ENCODE measurements around the gene FIGLA. TPM values are rescaled to one million over a fixed set of nuclear protein-coding genes. Genes with fewer than 3 reads are reported as not detected.

Gene FIGLA
- total and polyA plus RNA-seq, 11 donors: not detected

- ATAC-seq: no peak
Measured at GRCh38 chr2:70831861-70832260, 41.4 kb upstream of the FIGLA start.

GRCh38 chr2:70830366-70830765 lies 39.9 kb upstream of the FIGLA start:
- ATAC-seq (peak in 2 of 4 donors; percentile 24 to 54), DNase-seq (no peak)

More at GRCh38 chr2:70831861-70832260, 41.4 kb upstream of the FIGLA start:
- Histone ChIP-seq H3K27me3 (peaks cover 0 to 6% (median 0%) of the 10 kb centered on the region in 9 donors), H3K9me3 (no peaks in the 10 kb centered on the region), H3K27ac (no peak overlapping the region), H3K4me3 (no peak overlapping the region), H3K36me3 (no peaks in the 10 kb centered on the region), H3K4me1 (peaks cover 0 to 42% (median 11%) of the 10 kb centered on the region in 12 donors)
- intact Hi-C loops (cut with DNase I): no loop called here
- 60 to 77% (median 68%) methylated on average over 6 of the region's 6 CpGs for WGBS, 4 donors
- no peak for TF ChIP-seq POLR2A (IDR thresholded peaks at IDR 0.05)
- no peak for TF ChIP-seq CTCF (IDR thresholded peaks at IDR 0.05)
- no peak for DNase-seq

GRCh38 chr2:70829916-70830315 lies 39.5 kb upstream of the FIGLA start:
- DNase-seq: no peak
- TF ChIP-seq POLR2A (IDR thresholded peaks at IDR 0.05): no peak
- TF ChIP-seq CTCF (IDR thresholded peaks at IDR 0.05): no peak
- ATAC-seq: peak in 1 of 4 donors; percentile 15
- WGBS, 4 donors: 58 to 70% (median 61%) methylated on average over 1 of the region's 1 CpG
- peak overlapping the region in 1 of 12 donors; percentile 13 for H3K27ac ChIP-seq
- H3K4me1 ChIP-seq: peaks cover 0 to 48% (median 11%) of the 10 kb centered on the region in 12 donors
- H3K9me3 ChIP-seq: no peaks in the 10 kb centered on the region
- intact Hi-C loops (cut with DNase I): no loop called here
- no peaks in the 10 kb centered on the region for H3K36me3 ChIP-seq
- H3K4me3 ChIP-seq: no peak overlapping the region
- H3K27me3 ChIP-seq: peaks cover 0 to 6% (median 0%) of the 10 kb centered on the region in 9 donors

More at GRCh38 chr2:70830366-70830765, 39.9 kb upstream of the FIGLA start:
- WGBS, 4 donors: 33 to 57% (median 36%) methylated on average over 5 of the region's 5 CpGs
- TF ChIP-seq CTCF (IDR thresholded peaks at IDR 0.05): no peak
- no peak for TF ChIP-seq POLR2A (IDR thresholded peaks at IDR 0.05)
- Histone ChIP-seq H3K27ac (no peak overlapping the region), H3K4me1 (peaks cover 0 to 48% (median 11%) of the 10 kb centered on the region in 12 donors), H3K4me3 (no peak overlapping the region), H3K9me3 (no peaks in the 10 kb centered on the region), H3K27me3 (peaks cover 0 to 6% (median 0%) of the 10 kb centered on the region in 9 donors), H3K36me3 (no peaks in the 10 kb centered on the region)
- intact Hi-C loops (cut with DNase I): no loop called here

- peaks cover 0 to 48% (median 11%) of the 10 kb centered on the region in 12 donors for H3K4me1 ChIP-seq
- intact Hi-C loops (cut with DNase I): no loop called here
- no peak overlapping the region for H3K4me3 ChIP-seq
- H3K36me3 ChIP-seq: no peaks in the 10 kb centered on the region
- H3K27me3 ChIP-seq: peaks cover 0 to 6% (median 0%) of the 10 kb centered on the region in 9 donors
- DNase-seq (peak in 1 of 5 donors; percentile 20), ATAC-seq (peak in 3 of 4 donors; percentile 56 to 62 (median 61))
- peak overlapping the region in 2 of 12 donors; percentile 13 to 37 for H3K27ac ChIP-seq
- TF ChIP-seq POLR2A (IDR thresholded peaks at IDR 0.05): no peak
- no peak for TF ChIP-seq CTCF (IDR thresholded peaks at IDR 0.05)
- H3K9me3 ChIP-seq: no peaks in the 10 kb centered on the region
- 50 to 67% (median 53%) methylated on average over 6 of the region's 6 CpGs for WGBS, 4 donors
Measured at GRCh38 chr2:70828914-70829824, 38.7 kb upstream of the FIGLA start.
